MM.1S (cell line): Measurements from ENCODE around the gene PTPRG.
A peak's percentile ranks its signal among the peaks of the same experiment; 100 is the strongest.

Source experiments
- DNase-seq: peaks from one replicate; pipeline ENCODE4 v3.0.0-alpha.2; 2015
- H2AFZ ChIP-seq: fragments of 300-600 bp; sonication (generic); 2 replicates; pipeline ENCODE4 v1.6.0; 2016; ENCODE audit warnings: antibody characterized with exemption, low read length
- H3F3A ChIP-seq: fragments of 300-600 bp; sonication (generic); 2 replicates; pipeline ENCODE4 v1.6.1; 2016; ENCODE audit warnings: mild to moderate bottlenecking, antibody characterized with exemption, low read length, moderate library complexity, mixed read lengths; ENCODE audit not compliant: insufficient read depth
- H3K27ac ChIP-seq: fragments of 300-600 bp; sonication (generic); 2 replicates; pipeline ENCODE4 v1.5.1; 2016; ENCODE audit warnings: mild to moderate bottlenecking, low read length
- H3K27me3 ChIP-seq: fragments of 300-600 bp; sonication (generic); replicated peaks from 2 replicates; pipeline ENCODE4 v1.6.0; 2016; ENCODE audit warnings: low read length; ENCODE audit not compliant: insufficient read depth
- H3K36me3 ChIP-seq: fragments of 300-600 bp; sonication (generic); replicated peaks from 2 replicates; pipeline ENCODE4 v1.6.1; 2016; ENCODE audit warnings: mild to moderate bottlenecking, low read length, mixed read lengths; ENCODE audit not compliant: insufficient read depth
- H3K4me1 ChIP-seq: fragments of 300-600 bp; sonication (generic); 2 replicates; pipeline ENCODE4 v1.6.1; 2016; ENCODE audit warnings: low read length, mixed read lengths
- H3K4me2 ChIP-seq: fragments of 300-600 bp; sonication (generic); 2 replicates; pipeline ENCODE4 v1.6.0; 2016; ENCODE audit warnings: low read depth, low read length
- H3K4me3 ChIP-seq: fragments of 300-600 bp; sonication (generic); 2 replicates; pipeline ENCODE4 v1.5.1; 2016; ENCODE audit warnings: low read length, mixed read lengths
- H3K79me2 ChIP-seq: fragments of 300-600 bp; sonication (generic); 2 replicates; pipeline ENCODE4 v1.6.1; 2016; ENCODE audit warnings: mixed run types, low read length, mixed read lengths
- H3K9ac ChIP-seq: fragments of 300-600 bp; sonication (generic); 2 replicates; pipeline ENCODE4 v1.6.1; 2016; ENCODE audit warnings: low read length, mixed read lengths
- H3K9me2 ChIP-seq: fragments of 300-600 bp; sonication (generic); replicated peaks from 2 replicates; pipeline ENCODE4 v1.6.1; 2016; ENCODE audit warnings: mild to moderate bottlenecking, low read length, mixed read lengths; ENCODE audit not compliant: insufficient read depth
- H3K9me3 ChIP-seq: fragments of 300-600 bp; sonication (generic); replicated peaks from 2 replicates; pipeline ENCODE4 v1.6.1; 2016; ENCODE audit warnings: mild to moderate bottlenecking, low read length, mixed read lengths; ENCODE audit not compliant: insufficient read depth
- H4K20me1 ChIP-seq: fragments of 300-600 bp; sonication (generic); 2 replicates; pipeline ENCODE4 v1.6.1; 2016; ENCODE audit warnings: mild to moderate bottlenecking, low read length, moderate library complexity, mixed read lengths; ENCODE audit not compliant: insufficient read depth
- EZH2 ChIP-seq: fragments of 300-600 bp; sonication (generic); optimal IDR thresholded peaks from 2 replicates; pipeline ENCODE3; 2017; ENCODE audit warnings: low read depth, mild to moderate bottlenecking, antibody characterized with exemption, low read length, mixed read lengths
- EZH2phosphoT487 ChIP-seq: fragments of 300-600 bp; sonication (generic); IDR thresholded peaks from 2 replicates; pipeline ENCODE4 v1.6.1; 2018; ENCODE audit warnings: antibody characterized with exemption, low read length
- TF ChIP-seq, protein P1 (sequence below): fragments of 300-600 bp; sonication (generic); IDR thresholded peaks from 2 replicates; pipeline ENCODE4 v1.5.1; 2016; ENCODE audit warnings: antibody characterized with exemption, low read length, mixed read lengths

Gene PTPRG

DNA sequence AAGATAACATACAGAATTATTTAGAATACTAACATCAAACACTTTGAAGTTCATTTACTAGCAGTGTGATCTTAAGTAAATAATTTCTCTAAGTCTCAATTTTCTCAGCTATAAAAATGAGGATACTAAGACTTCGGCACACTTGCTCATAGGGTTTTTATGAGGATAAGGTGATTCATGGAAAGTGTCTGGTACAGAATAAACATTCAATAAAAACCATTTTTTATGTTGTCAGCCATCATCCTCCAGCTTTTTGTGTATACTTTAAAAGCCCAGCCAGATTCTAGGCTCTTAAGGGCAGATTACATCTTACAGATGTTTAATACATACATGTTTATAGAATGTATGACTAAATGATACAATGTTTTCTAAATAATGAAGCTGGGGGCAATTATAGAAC is 755.2 kb downstream of the PTPRG start:
- no peaks in the 10 kb centered on the region for H3K4me1 ChIP-seq
- H4K20me1 ChIP-seq, result no peaks in the 10 kb centered on the region
- H3K9ac ChIP-seq, result no peak overlapping the region
- no peaks in the 10 kb centered on the region for H3F3A ChIP-seq
- no peak overlapping the region for H3K4me3 ChIP-seq
- H3K36me3 ChIP-seq, result no peaks in the 10 kb centered on the region
- H3K9me2 ChIP-seq, result no peaks in the 10 kb centered on the region
- TF ChIP-seq, protein P1, sequence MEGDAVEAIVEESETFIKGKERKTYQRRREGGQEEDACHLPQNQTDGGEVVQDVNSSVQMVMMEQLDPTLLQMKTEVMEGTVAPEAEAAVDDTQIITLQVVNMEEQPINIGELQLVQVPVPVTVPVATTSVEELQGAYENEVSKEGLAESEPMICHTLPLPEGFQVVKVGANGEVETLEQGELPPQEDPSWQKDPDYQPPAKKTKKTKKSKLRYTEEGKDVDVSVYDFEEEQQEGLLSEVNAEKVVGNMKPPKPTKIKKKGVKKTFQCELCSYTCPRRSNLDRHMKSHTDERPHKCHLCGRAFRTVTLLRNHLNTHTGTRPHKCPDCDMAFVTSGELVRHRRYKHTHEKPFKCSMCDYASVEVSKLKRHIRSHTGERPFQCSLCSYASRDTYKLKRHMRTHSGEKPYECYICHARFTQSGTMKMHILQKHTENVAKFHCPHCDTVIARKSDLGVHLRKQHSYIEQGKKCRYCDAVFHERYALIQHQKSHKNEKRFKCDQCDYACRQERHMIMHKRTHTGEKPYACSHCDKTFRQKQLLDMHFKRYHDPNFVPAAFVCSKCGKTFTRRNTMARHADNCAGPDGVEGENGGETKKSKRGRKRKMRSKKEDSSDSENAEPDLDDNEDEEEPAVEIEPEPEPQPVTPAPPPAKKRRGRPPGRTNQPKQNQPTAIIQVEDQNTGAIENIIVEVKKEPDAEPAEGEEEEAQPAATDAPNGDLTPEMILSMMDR, result no peak
- TF ChIP-seq EZH2 (no peak), EZH2phosphoT487 (no peak)
- no peaks in the 10 kb centered on the region for H3K27me3 ChIP-seq
- no peak for DNase-seq
- H3K27ac ChIP-seq, result no peak overlapping the region
- no peak overlapping the region for H2AFZ ChIP-seq
- H3K4me2 ChIP-seq, result no peak overlapping the region
- no peaks in the 10 kb centered on the region for H3K79me2 ChIP-seq
- H3K9me3 ChIP-seq, result no peaks in the 10 kb centered on the region

- no peak overlapping the region for H3K4me2 ChIP-seq
- H3F3A ChIP-seq, result no peaks in the 10 kb centered on the region
- H3K4me3 ChIP-seq, result no peak overlapping the region
- no peaks in the 10 kb centered on the region for H3K36me3 ChIP-seq
- no peak overlapping the region for H2AFZ ChIP-seq
- no peaks in the 10 kb centered on the region for H3K9me3 ChIP-seq
- H3K27me3 ChIP-seq, result no peaks in the 10 kb centered on the region
- no peaks in the 10 kb centered on the region for H3K4me1 ChIP-seq
- no peaks in the 10 kb centered on the region for H4K20me1 ChIP-seq
- H3K27ac ChIP-seq, result no peak overlapping the region
- TF ChIP-seq EZH2phosphoT487 (no peak), EZH2 (no peak)
- TF ChIP-seq, protein P1, result no peak
- H3K9ac ChIP-seq, result no peak overlapping the region
- DNase-seq, result no peak
- no peaks in the 10 kb centered on the region for H3K79me2 ChIP-seq
- no peaks in the 10 kb centered on the region for H3K9me2 ChIP-seq
These were observed 757.0 kb downstream of the PTPRG start for GRCh38 chr3:62318365-62318751.

DNA sequence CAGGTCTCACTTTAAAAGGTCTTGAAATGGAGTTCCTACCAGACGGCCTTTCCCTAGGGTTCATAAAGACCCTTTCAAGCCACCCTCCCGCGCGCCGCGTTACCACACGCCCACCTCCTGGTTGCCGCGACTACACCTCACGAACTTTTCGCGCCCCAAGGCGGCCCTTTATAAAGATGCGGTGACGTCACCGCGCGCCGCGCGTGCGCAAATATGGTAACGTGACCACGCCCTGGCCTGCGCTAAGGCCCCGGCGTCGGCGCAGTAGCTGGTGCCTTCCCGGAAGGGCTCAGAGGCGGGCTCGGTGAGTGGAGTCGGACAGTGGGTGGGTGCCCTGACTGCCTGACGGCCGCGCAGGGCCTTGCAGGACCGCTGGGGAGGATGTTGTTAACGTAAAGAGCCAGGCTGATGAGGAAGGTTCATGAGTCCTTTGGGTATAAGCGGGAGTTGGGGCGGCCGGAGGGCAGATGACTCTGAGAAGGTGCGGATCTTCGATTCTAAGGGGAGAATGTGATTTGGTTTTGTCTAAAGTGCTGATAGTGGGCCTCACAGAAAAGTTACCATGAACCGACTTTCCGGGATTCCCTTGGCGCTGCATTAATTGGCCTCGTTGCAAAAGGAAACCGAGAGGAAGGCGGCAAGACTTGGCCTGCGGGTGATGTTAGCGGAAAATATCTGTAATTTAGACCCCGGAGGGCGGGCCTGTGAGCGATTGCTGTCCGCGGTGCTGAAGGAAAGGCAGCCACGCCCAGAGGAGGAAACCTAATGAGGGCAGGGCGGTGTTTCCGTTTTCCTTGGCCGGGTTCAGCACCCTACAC is 757.6 kb downstream of the PTPRG start:
- Histone ChIP-seq H3K4me3 (no peak overlapping the region), H3K9ac (no peak overlapping the region), H3K36me3 (no peaks in the 10 kb centered on the region), H3F3A (no peaks in the 10 kb centered on the region), H3K27ac (no peak overlapping the region), H4K20me1 (no peaks in the 10 kb centered on the region), H3K79me2 (no peaks in the 10 kb centered on the region), H3K4me1 (no peaks in the 10 kb centered on the region), H3K9me3 (no peaks in the 10 kb centered on the region), H2AFZ (no peak overlapping the region), H3K9me2 (no peaks in the 10 kb centered on the region), H3K27me3 (no peaks in the 10 kb centered on the region), H3K4me2 (no peak overlapping the region)
- TF ChIP-seq EZH2 (no peak), EZH2phosphoT487 (no peak)
- TF ChIP-seq, protein P1, result no peak
- DNase-seq, result peak; percentile 21
